Gastroesophageal sphincter (tissue), 4 donors: Measurements from ENCODE around the gene FAM83F. TPM values are rescaled to one million over a fixed set of nuclear protein-coding genes. Genes with fewer than 3 reads are reported as not detected.

Experiments
- ATAC-seq: fragments of 150-250 bp; one replicate; pipeline ENCODE4 v1.9.1; 2016; ENCODE audit warnings: mild to moderate bottlenecking, moderate library complexity
- H3K27ac ChIP-seq, 4 donors: fragments of 200-600 bp; sonication (generic) in 3 of 4; 1 replicate in 3 of 4; 2 replicates in 1 of 4; pipeline ENCODE4 v1.5.1; 2016 to 2019
- H3K27me3 ChIP-seq: fragments of 200-600 bp; sonication (generic); one replicate; pipeline ENCODE4 v1.5.1; 2019
- H3K36me3 ChIP-seq, 2 donors: fragments of 200-600 bp; sonication (generic); one replicate each; pipeline ENCODE4 v1.5.1; 2019; ENCODE audit warnings: control low read depth in 1 of 2
- H3K4me1 ChIP-seq, 3 donors: fragments of 200-600 bp; sonication (generic); 1 replicate in 2 of 3; 2 replicates in 1 of 3; pipeline ENCODE4 v1.5.1; 2016 to 2019; ENCODE audit warnings: control low read depth in 2 of 3
- H3K4me3 ChIP-seq, 2 donors: fragments of 200-600 bp; sonication (generic); one replicate each; pipeline ENCODE4 v1.5.1; 2019; ENCODE audit warnings: mild to moderate bottlenecking in 1 of 2, moderate library complexity in 1 of 2
- H3K9me3 ChIP-seq, 3 donors: fragments of 200-600 bp; sonication (generic); one replicate each; pipeline ENCODE4 v1.5.1; 2017 to 2019; ENCODE audit warnings: control low read depth in 2 of 3
- CTCF ChIP-seq, 4 experiments: fragments of 200-600 bp in 2 of 4; fragments of 450-650 bp in 2 of 4; sonication (generic) in 1 of 4; IDR thresholded peaks; one replicate each; pipeline ENCODE4 v1.5.1; 2017 to 2019; ENCODE audit warnings: antibody characterized with exemption in 4 of 4, mild to moderate bottlenecking in 2 of 4, moderate library complexity in 2 of 4
- EP300 ChIP-seq: sonication (generic); formaldehyde crosslinking; IDR thresholded peaks from one replicate; pipeline ENCODE4 v1.6.1; 2017; ENCODE audit warnings: antibody characterized with exemption, mild to moderate bottlenecking
- POLR2A ChIP-seq, 2 donors: fragments of 450-650 bp; IDR thresholded peaks; one replicate each; pipeline ENCODE4 v1.6.1; 2017; ENCODE audit warnings: antibody characterized with exemption in 2 of 2, mild to moderate bottlenecking in 2 of 2, moderate library complexity in 1 of 2
- POLR2AphosphoS5 ChIP-seq: sonication (generic); formaldehyde crosslinking; IDR thresholded peaks from one replicate; pipeline ENCODE4 v1.6.1; 2017; ENCODE audit warnings: antibody characterized with exemption
- WGBS, 2 donors: methylation state at CpG; one replicate each; pipeline ENCODE4 v1.1.5; 2018; ENCODE audit warnings: low coverage in 1 of 2; 5-methylcytosine and 5-hydroxymethylcytosine counted together
- total RNA-seq, 4 donors: library from RNA; depleted of rRNA; stranded (reverse); fragments of >200 nt; gene quantifications; one replicate each; pipeline ENCODE4 v1.1.0, GENCODE V29; 2016

FAM83F gene
- 1 to 10 TPM in 2 of 4 donors, under 1 TPM in 2; 0.46 to 4.2 (median 0.81) TPM for total RNA-seq

- peak within 1 kb of the TSS in 3 of 4 donors; percentile 65 to 69 (median 67) for H3K27ac ChIP-seq
- H3K27me3 ChIP-seq: peaks cover 66% of the 10 kb centered on the region
- H3K9me3 ChIP-seq: no peaks in the 10 kb centered on the region
- no peaks in the 10 kb centered on the region for H3K36me3 ChIP-seq
- WGBS, 2 donors: no CpG with 5 or more reads among the region's 115 CpGs
- peak within 1 kb of the TSS in 1 of 2 donors; percentile 30 for H3K4me3 ChIP-seq
- peaks cover 0 to 25% (median 3%) of the 10 kb centered on the region in 3 donors for H3K4me1 ChIP-seq
- TF ChIP-seq POLR2AphosphoS5: no peak
- no peak for TF ChIP-seq CTCF (IDR thresholded peaks at IDR 0.05)
- ATAC-seq: peak; percentile 39
Observed at GRCh38 chr22:39994566-39995392, at the start of gene FAM83F. TSS of gene FAM83F (plus strand) at chr22:39994954. CDS start at chr22:39995043, 89 bp downstream.

GRCh38 chr22:39946126-39946502 lies 48.6 kb upstream of the FAM83F start:
- WGBS, 2 donors: 72 to 98% methylated on average over 2 to 4 of the region's 4 CpGs
- Histone ChIP-seq H3K27me3 (no peaks in the 10 kb centered on the region), H3K4me1 (no peaks in the 10 kb centered on the region), H3K27ac (no peak overlapping the region), H3K9me3 (no peaks in the 10 kb centered on the region), H3K36me3 (no peaks in the 10 kb centered on the region), H3K4me3 (no peak overlapping the region)
- TF ChIP-seq POLR2A (IDR thresholded peaks at IDR 0.05): no peak
- no peak for TF ChIP-seq EP300
- no peak for TF ChIP-seq POLR2AphosphoS5
- TF ChIP-seq CTCF (IDR thresholded peaks at IDR 0.05): no peak
- ATAC-seq: no peak

GRCh38 chr22:39946503-39947219 lies 48.1 kb upstream of the FAM83F start:
- Histone ChIP-seq H3K9me3 (no peaks in the 10 kb centered on the region), H3K27me3 (no peaks in the 10 kb centered on the region), H3K4me1 (no peaks in the 10 kb centered on the region), H3K36me3 (no peaks in the 10 kb centered on the region), H3K27ac (no peak overlapping the region), H3K4me3 (no peak overlapping the region)
- 55% methylated on average over 4 to 6 of the region's 8 CpGs for WGBS, 2 donors
- ATAC-seq: no peak
- no peak for TF ChIP-seq CTCF (IDR thresholded peaks at IDR 0.05)

- Histone ChIP-seq H3K27me3 (no peaks in the 10 kb centered on the region), H3K27ac (no peak overlapping the region), H3K4me1 (no peaks in the 10 kb centered on the region), H3K36me3 (no peaks in the 10 kb centered on the region), H3K4me3 (no peak overlapping the region), H3K9me3 (no peaks in the 10 kb centered on the region)
- TF ChIP-seq POLR2A (IDR thresholded peaks at IDR 0.05) (no peak), CTCF (IDR thresholded peaks at IDR 0.05) (no peak), EP300 (no peak), POLR2AphosphoS5 (no peak)
- no peak for ATAC-seq
- WGBS, 2 donors: 78 to 93% methylated on average over 2 to 7 of the region's 8 CpGs
Observed at GRCh38 chr22:39947220-39948216, 47.2 kb upstream of the FAM83F start.
